Measurements from ENCODE around the gene MYO15A. TPM values are rescaled to one million over a fixed set of nuclear protein-coding genes. Genes with fewer than 3 reads are reported as not detected.

MYO15A gene
- polyA plus RNA-seq, 1 donor from 2014 or later, result 0.48 TPM

GRCh38 chr17:18136357-18136756 lies 27.8 kb downstream of the MYO15A start:
- H3K27ac Mint-ChIP-seq, result no peak overlapping the region
- no peak overlapping the region for H3K4me3 Mint-ChIP-seq
- H3K27me3 Mint-ChIP-seq, result peaks cover 2% of the 10 kb centered on the region
- H3K9me3 Mint-ChIP-seq, result no peaks in the 10 kb centered on the region
- no peaks in the 10 kb centered on the region for H3K36me3 Mint-ChIP-seq
- H3K4me1 Mint-ChIP-seq, result peaks cover 3 to 4% (median 4%) of the 10 kb centered on the region in 3 donors

GRCh38 chr17:18138065-18138749 lies 29.7 kb downstream of the MYO15A start:
- H3K36me3 Mint-ChIP-seq, result no peaks in the 10 kb centered on the region
- H3K4me3 Mint-ChIP-seq, result no peak overlapping the region
- H3K27ac Mint-ChIP-seq, result peak overlapping the region in 1 of 3 donors; percentile 91
- H3K9me3 Mint-ChIP-seq, result no peaks in the 10 kb centered on the region
- peaks cover 2% of the 10 kb centered on the region for H3K27me3 Mint-ChIP-seq
- H3K4me1 Mint-ChIP-seq, result peaks cover 4 to 5% (median 4%) of the 10 kb centered on the region in 3 donors

- no peaks in the 10 kb centered on the region for H3K9me3 Mint-ChIP-seq
- no peaks in the 10 kb centered on the region for H3K36me3 Mint-ChIP-seq
- H3K27me3 Mint-ChIP-seq, result peaks cover 2% of the 10 kb centered on the region
- no peak overlapping the region for H3K4me3 Mint-ChIP-seq
- H3K27ac Mint-ChIP-seq, result no peak overlapping the region
- peaks cover 4 to 5% (median 4%) of the 10 kb centered on the region in 3 donors for H3K4me1 Mint-ChIP-seq
Observed at GRCh38 chr17:18139092-18139491, 30.5 kb downstream of the MYO15A start.

- H3K4me1 Mint-ChIP-seq, result peaks cover 4 to 5% (median 4%) of the 10 kb centered on the region in 3 donors
- H3K27me3 Mint-ChIP-seq, result peaks cover 2% of the 10 kb centered on the region
- H3K36me3 Mint-ChIP-seq, result no peaks in the 10 kb centered on the region
Observed at GRCh38 chr17:18139498-18139897, 30.9 kb downstream of the MYO15A start.

GRCh38 chr17:18139949-18140348 lies 31.4 kb downstream of the MYO15A start:
- no peaks in the 10 kb centered on the region for H3K36me3 Mint-ChIP-seq
- H3K27me3 Mint-ChIP-seq, result peaks cover 2% of the 10 kb centered on the region
- H3K4me3 Mint-ChIP-seq, result no peak overlapping the region
- H3K4me1 Mint-ChIP-seq, result peaks cover 4 to 5% (median 4%) of the 10 kb centered on the region in 3 donors
- H3K9me3 Mint-ChIP-seq, result no peaks in the 10 kb centered on the region
- H3K27ac Mint-ChIP-seq, result peak overlapping the region in 1 of 3 donors; percentile 53

More at GRCh38 chr17:18139498-18139897, 30.9 kb downstream of the MYO15A start:
- Mint-ChIP-seq H3K4me3 (no peak overlapping the region), H3K9me3 (no peaks in the 10 kb centered on the region), H3K27ac (peak overlapping the region in 1 of 3 donors; percentile 53)

GRCh38 chr17:18140648-18141047 lies 32.1 kb downstream of the MYO15A start:
- no peak overlapping the region for H3K27ac Mint-ChIP-seq

GRCh38 chr17:18141210-18141803 lies 32.8 kb downstream of the MYO15A start:
- Mint-ChIP-seq H3K36me3 (no peaks in the 10 kb centered on the region), H3K4me1 (peaks cover 4 to 5% (median 4%) of the 10 kb centered on the region in 3 donors), H3K27me3 (peaks cover 2% of the 10 kb centered on the region), H3K9me3 (no peaks in the 10 kb centered on the region), H3K4me3 (no peak overlapping the region), H3K27ac (no peak overlapping the region)

More at GRCh38 chr17:18140648-18141047, 32.1 kb downstream of the MYO15A start:
- Mint-ChIP-seq H3K4me3 (no peak overlapping the region), H3K27me3 (peaks cover 2% of the 10 kb centered on the region), H3K4me1 (peaks cover 4 to 5% (median 4%) of the 10 kb centered on the region in 3 donors), H3K9me3 (no peaks in the 10 kb centered on the region), H3K36me3 (no peaks in the 10 kb centered on the region)

- H3K4me1 Mint-ChIP-seq, result peaks cover 4 to 5% (median 4%) of the 10 kb centered on the region in 3 donors
- H3K4me3 Mint-ChIP-seq, result no peak overlapping the region
- no peaks in the 10 kb centered on the region for H3K36me3 Mint-ChIP-seq
- no peaks in the 10 kb centered on the region for H3K9me3 Mint-ChIP-seq
- peaks cover 2% of the 10 kb centered on the region for H3K27me3 Mint-ChIP-seq
- H3K27ac Mint-ChIP-seq, result no peak overlapping the region
Observed at GRCh38 chr17:18142417-18142816, 33.9 kb downstream of the MYO15A start.

- no peak overlapping the region for H3K4me3 Mint-ChIP-seq
- no peaks in the 10 kb centered on the region for H3K9me3 Mint-ChIP-seq
- no peaks in the 10 kb centered on the region for H3K36me3 Mint-ChIP-seq
- no peak overlapping the region for H3K27ac Mint-ChIP-seq
- H3K27me3 Mint-ChIP-seq, result no peaks in the 10 kb centered on the region
- H3K4me1 Mint-ChIP-seq, result peaks cover 4 to 5% (median 4%) of the 10 kb centered on the region in 3 donors
Observed at GRCh38 chr17:18143044-18143936, 34.7 kb downstream of the MYO15A start.

GRCh38 chr17:18144261-18144660 lies 35.7 kb downstream of the MYO15A start:
- Mint-ChIP-seq H3K4me1 (peaks cover 4 to 5% (median 4%) of the 10 kb centered on the region in 3 donors), H3K27ac (no peak overlapping the region), H3K4me3 (no peak overlapping the region), H3K9me3 (no peaks in the 10 kb centered on the region), H3K36me3 (no peaks in the 10 kb centered on the region), H3K27me3 (no peaks in the 10 kb centered on the region)

- H3K4me1 Mint-ChIP-seq, result peaks cover 4 to 5% (median 4%) of the 10 kb centered on the region in 3 donors
Observed at GRCh38 chr17:18144855-18145254, 36.3 kb downstream of the MYO15A start.

GRCh38 chr17:18145811-18146210 lies 37.3 kb downstream of the MYO15A start:
- Mint-ChIP-seq H3K36me3 (no peaks in the 10 kb centered on the region), H3K4me1 (peaks cover 4 to 5% (median 4%) of the 10 kb centered on the region in 3 donors), H3K4me3 (no peak overlapping the region), H3K9me3 (no peaks in the 10 kb centered on the region), H3K27me3 (no peaks in the 10 kb centered on the region), H3K27ac (no peak overlapping the region)

More at GRCh38 chr17:18144855-18145254, 36.3 kb downstream of the MYO15A start:
- Mint-ChIP-seq H3K9me3 (no peaks in the 10 kb centered on the region), H3K27me3 (no peaks in the 10 kb centered on the region), H3K36me3 (no peaks in the 10 kb centered on the region), H3K4me3 (no peak overlapping the region), H3K27ac (no peak overlapping the region)

GRCh38 chr17:18146259-18146658 lies 37.7 kb downstream of the MYO15A start:
- no peaks in the 10 kb centered on the region for H3K27me3 Mint-ChIP-seq
- H3K27ac Mint-ChIP-seq, result no peak overlapping the region
- H3K9me3 Mint-ChIP-seq, result no peaks in the 10 kb centered on the region
- no peak overlapping the region for H3K4me3 Mint-ChIP-seq
- H3K4me1 Mint-ChIP-seq, result peaks cover 1 to 2% (median 1%) of the 10 kb centered on the region in 3 donors
- no peaks in the 10 kb centered on the region for H3K36me3 Mint-ChIP-seq

GRCh38 chr17:18146980-18147379 lies 38.4 kb downstream of the MYO15A start:
- Mint-ChIP-seq H3K9me3 (no peaks in the 10 kb centered on the region), H3K27ac (peak overlapping the region in 1 of 3 donors; percentile 71), H3K4me1 (no peaks in the 10 kb centered on the region), H3K36me3 (no peaks in the 10 kb centered on the region), H3K4me3 (no peak overlapping the region), H3K27me3 (no peaks in the 10 kb centered on the region)

- Mint-ChIP-seq H3K27ac (peak overlapping the region in 1 of 3 donors; percentile 50), H3K4me1 (peaks cover 0 to 4% (median 3%) of the 10 kb centered on the region in 3 donors), H3K9me3 (no peaks in the 10 kb centered on the region), H3K4me3 (no peak overlapping the region), H3K36me3 (peaks cover 2% of the 10 kb centered on the region), H3K27me3 (no peaks in the 10 kb centered on the region)
Observed at GRCh38 chr17:18148586-18148985, 40.0 kb downstream of the MYO15A start.
